BE2C (cell line): ENCODE data around the gene FBXO8.

ENCODE experiments used
- DNase-seq: peaks from one replicate; pipeline ENCODE4 v3.0.0-alpha.2; 2020
- H3K27me3 ChIP-seq: fragments of 250-450 bp; sonication (Bioruptor Pico); 2 replicates; pipeline ENCODE4 v1.5.1; 2020; ENCODE audit warnings: mild to moderate bottlenecking
- H3K36me3 ChIP-seq: fragments of 250-450 bp; sonication (Bioruptor Pico); 2 replicates; pipeline ENCODE4 v1.5.1; 2020; ENCODE audit warnings: mild to moderate bottlenecking
- H3K4me1 ChIP-seq: fragments of 250-450 bp; sonication (Bioruptor Pico); 2 replicates; pipeline ENCODE4 v1.5.1; 2020
- H3K4me3 ChIP-seq: 2 replicates; pipeline ENCODE4 v1.5.1; 2011; ENCODE audit warnings: low read depth, low read length
- H3K9me3 ChIP-seq: fragments of 250-450 bp; sonication (Bioruptor Pico); 2 replicates; pipeline ENCODE4 v1.5.1; 2020
- CTCF ChIP-seq: IDR thresholded peaks from 2 replicates; pipeline ENCODE4 v1.5.1; 2012; ENCODE audit warnings: mild to moderate bottlenecking, low read depth, low read length

Gene FBXO8

GRCh38 chr4:174209341-174209740, 74.1 kb downstream of the FBXO8 start:
- no peaks in the 10 kb centered on the region for H3K36me3 ChIP-seq
- H3K4me1 ChIP-seq = peaks cover 40% of the 10 kb centered on the region
- DNase-seq = no peak
- no peak overlapping the region for H3K4me3 ChIP-seq
- no peaks in the 10 kb centered on the region for H3K27me3 ChIP-seq
- TF ChIP-seq CTCF = no peak
- H3K9me3 ChIP-seq = no peaks in the 10 kb centered on the region; the same call in 1 of the 2 replicates

- peaks cover 47% of the 10 kb centered on the region for H3K4me1 ChIP-seq
- H3K36me3 ChIP-seq = no peaks in the 10 kb centered on the region
- no peaks in the 10 kb centered on the region for H3K27me3 ChIP-seq
- H3K9me3 ChIP-seq = no peaks in the 10 kb centered on the region; the same call in 1 of the 2 replicates
- H3K4me3 ChIP-seq = no peak overlapping the region
- TF ChIP-seq CTCF = no peak
- DNase-seq = no peak
Measured at GRCh38 chr4:174207367-174207766, 76.1 kb downstream of the FBXO8 start.

GRCh38 chr4:174204164-174204831, 79.2 kb downstream of the FBXO8 start:
- Histone ChIP-seq H3K4me3 (peak overlapping the region; percentile 58), H3K9me3 (no peaks in the 10 kb centered on the region), H3K36me3 (no peaks in the 10 kb centered on the region), H3K4me1 (peaks cover 38% of the 10 kb centered on the region), H3K27me3 (no peaks in the 10 kb centered on the region)
- no peak for TF ChIP-seq CTCF
- DNase-seq = peak; percentile 69

GRCh38 chr4:174201871-174202270, 81.6 kb downstream of the FBXO8 start:
- H3K9me3 ChIP-seq = no peaks in the 10 kb centered on the region
- DNase-seq = no peak
- H3K36me3 ChIP-seq = no peaks in the 10 kb centered on the region
- H3K4me1 ChIP-seq = peaks cover 36% of the 10 kb centered on the region
- no peaks in the 10 kb centered on the region for H3K27me3 ChIP-seq
- no peak for TF ChIP-seq CTCF
- H3K4me3 ChIP-seq = peak overlapping the region; percentile 58

- H3K27me3 ChIP-seq = no peaks in the 10 kb centered on the region
- no peaks in the 10 kb centered on the region for H3K9me3 ChIP-seq
- no peaks in the 10 kb centered on the region for H3K36me3 ChIP-seq
- H3K4me1 ChIP-seq = peaks cover 24% of the 10 kb centered on the region
- no peak for DNase-seq
- TF ChIP-seq CTCF = no peak
- H3K4me3 ChIP-seq = peak overlapping the region; percentile 58
Measured at GRCh38 chr4:174199735-174200134, 83.7 kb downstream of the FBXO8 start.

- no peaks in the 10 kb centered on the region for H3K36me3 ChIP-seq
- TF ChIP-seq CTCF = no peak
- H3K27me3 ChIP-seq = no peaks in the 10 kb centered on the region
- H3K4me1 ChIP-seq = peaks cover 24% of the 10 kb centered on the region
- H3K4me3 ChIP-seq = peak overlapping the region; percentile 58
- peak; percentile 86 for DNase-seq
- no peaks in the 10 kb centered on the region for H3K9me3 ChIP-seq
Measured at GRCh38 chr4:174198828-174199227, 84.6 kb downstream of the FBXO8 start.
